K562 (cell line): Measurements from ENCODE around the gene HS3ST3A1. TPM values are rescaled to one million over a fixed set of nuclear protein-coding genes. Genes with fewer than 3 reads are reported as not detected.

Source experiments
- CAMTA2 ChIP-seq: fragments of 250-450 bp; sonication (Bioruptor Pico); conservative IDR thresholded peaks from 2 replicates; pipeline ENCODE4 v1.5.1; 2022
- CBX8 ChIP-seq: fragments of 200-600 bp; sonication (generic); IDR thresholded peaks from 2 replicates; pipeline ENCODE4 v1.6.1; 2012; ENCODE audit warnings: borderline replicate concordance, mixed run types, low read depth, mild to moderate bottlenecking, moderate library complexity, mixed read lengths, low read length, control low read depth, inconsistent platforms; ENCODE audit not compliant: poor library complexity, severe bottlenecking; ENCODE audit errors: extremely low read depth
- CHD1 ChIP-seq: fragments of 200-600 bp; sonication (generic); IDR thresholded peaks from one replicate; pipeline ENCODE4 v1.6.1; 2012; ENCODE audit warnings: mild to moderate bottlenecking, moderate library complexity, low read length, inconsistent platforms
- DDX20 ChIP-seq: fragments of 450-650 bp; IDR thresholded peaks from 2 replicates; pipeline ENCODE4 v1.6.1; 2016; ENCODE audit warnings: missing genetic modification characterization, low read depth, mild to moderate bottlenecking, missing compliant biosample characterization, moderate library complexity
- DMBX1 ChIP-seq: fragments of 250-450 bp; sonication (Bioruptor Pico); IDR thresholded peaks from 2 replicates; pipeline ENCODE4 v1.8.0; 2022; ENCODE audit warnings: inconsistent platforms, mild to moderate bottlenecking, moderate library complexity, borderline replicate concordance
- EWSR1 ChIP-seq: fragments of 450-650 bp; IDR thresholded peaks from 2 replicates; pipeline ENCODE4 v1.6.1; 2018; ENCODE audit warnings: borderline replicate concordance, mild to moderate bottlenecking, low read depth, moderate library complexity; ENCODE audit not compliant: partially characterized antibody
- FOXJ2 ChIP-seq: fragments of 200-800 bp; sonication (Bioruptor generic); IDR thresholded peaks from 2 replicates; pipeline ENCODE4 v1.6.1; 2016; ENCODE audit warnings: missing genetic modification characterization, missing compliant biosample characterization
- GABPA ChIP-seq: fragments of 200-800 bp; sonication (Bioruptor generic); conservative IDR thresholded peaks from 2 replicates; pipeline ENCODE4 v1.6.1; 2016; ENCODE audit warnings: low read depth, missing genetic modification characterization, missing compliant biosample characterization
- HDAC8 ChIP-seq: fragments of 450-650 bp; IDR thresholded peaks from 2 replicates; pipeline ENCODE4 v1.6.1; 2016; ENCODE audit warnings: mild to moderate bottlenecking, missing genetic modification characterization, moderate library complexity, missing compliant biosample characterization
- MTA3 ChIP-seq: fragments of 450-650 bp; formaldehyde crosslinking; IDR thresholded peaks from 2 replicates; pipeline ENCODE4 v1.6.1; 2017; ENCODE audit warnings: mild to moderate bottlenecking, borderline replicate concordance
- NCOA1 ChIP-seq: fragments of 450-650 bp; IDR thresholded peaks from 2 replicates; pipeline ENCODE4 v1.6.1; 2016; ENCODE audit warnings: low read depth
- NUFIP1 ChIP-seq: fragments of 450-650 bp; IDR thresholded peaks from 2 replicates; pipeline ENCODE4 v1.6.1; 2018; ENCODE audit not compliant: partially characterized antibody
- TGIF2 ChIP-seq: sonication (generic); formaldehyde crosslinking; IDR thresholded peaks from 2 replicates; pipeline ENCODE4 v1.8.1; 2022; ENCODE audit warnings: mild to moderate bottlenecking, missing genetic modification reagents, moderate library complexity
- ZNF23 ChIP-seq: fragments of 250-450 bp; sonication (Bioruptor Pico); IDR thresholded peaks from 2 replicates; pipeline ENCODE4 v1.4.0; 2020; ENCODE audit warnings: mild to moderate bottlenecking
- ZNF316 ChIP-seq: fragments of 450-650 bp; IDR thresholded peaks from 2 replicates; pipeline ENCODE4 v1.6.1; 2016
- ZNF347 ChIP-seq: fragments of 450-650 bp; formaldehyde crosslinking; IDR thresholded peaks from 2 replicates; pipeline ENCODE4 v1.4.0; 2020; ENCODE audit warnings: low read depth, mild to moderate bottlenecking, moderate library complexity
- ZNF644 ChIP-seq: fragments of 200-800 bp; sonication (Bioruptor generic); IDR thresholded peaks from 2 replicates; pipeline ENCODE4 v1.6.1; 2016; ENCODE audit warnings: low read depth, missing genetic modification characterization, missing compliant biosample characterization
- polyA plus RNA-seq, 8 experiments: library from polyadenylated mRNA; depleted of rRNA in 4 of 8; stranded (reverse) in 5 of 8; unstranded in 3 of 8; fragments of >200 nt; fragmentation: Nextera tagmentation in 2 of 8; fragmentation: Illumina TruSeq in 1 of 8; extraction: Ambion mirVana in 2 of 8; extraction: Trizol in 1 of 8; gene quantifications; 2 replicates each; pipeline versions ENCODE4 v1.2.1 to v1.2.3, GENCODE V29; 2011 to 2014; ENCODE audit warnings: inconsistent platforms in 1 of 8, missing spikeins in 1 of 8
- total RNA-seq, 7 experiments: library from RNA; depleted of rRNA in 6 of 7; stranded (reverse); fragments of >200 nt in 6 of 7; fragmentation: Illumina TruSeq in 2 of 7; extraction: Trizol in 2 of 7; gene quantifications; 2 replicates each; pipeline versions ENCODE4 v1.2.1 to v1.2.3, GENCODE V29; 2011 to 2021; ENCODE audit warnings: low replicate concordance in 1 of 7
- TF ChIP-seq, protein P1 (sequence below), 2 experiments: fragments of 450-650 bp; IDR thresholded peaks; 2 replicates each; pipeline ENCODE4 v1.6.1; 2016

Gene HS3ST3A1
- total and polyA plus RNA-seq, 9 of the 15 experiments (the other 6 are each of a cell fraction or from before 2014, with no cell fraction given), result 0.25 to 14.8 (median 2.3) TPM

DNA sequence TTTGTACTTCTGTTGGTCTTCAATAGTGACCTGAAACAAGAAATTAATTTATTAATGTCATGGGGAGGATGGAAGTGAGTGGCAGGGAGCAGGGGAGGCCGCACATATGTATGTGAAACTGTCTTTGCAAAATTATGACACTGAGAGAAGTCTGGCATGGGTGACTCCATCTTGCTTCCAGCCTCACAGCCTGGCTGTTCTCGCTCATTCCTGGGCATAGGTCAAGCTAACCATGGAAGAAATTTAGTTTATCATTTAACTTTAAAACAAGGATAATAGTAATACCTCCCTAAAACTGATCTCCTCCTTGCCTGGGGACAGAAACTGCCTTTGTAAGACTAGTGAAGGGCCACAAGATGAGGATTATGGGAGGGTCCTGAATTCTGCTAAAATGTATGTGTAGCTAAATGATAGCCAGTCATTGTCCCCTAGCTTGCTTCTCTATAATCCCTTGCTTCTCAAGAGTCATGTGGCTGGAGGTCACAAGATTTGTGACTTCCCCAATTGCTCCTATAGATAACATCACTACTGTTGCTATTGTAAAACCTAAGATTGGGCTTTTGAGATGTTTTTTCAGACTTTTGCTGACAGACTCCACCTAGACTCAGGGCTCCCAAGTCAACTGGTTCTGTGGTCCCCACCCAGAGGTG, 126.0 kb downstream of the HS3ST3A1 start (continued):
- TF ChIP-seq NUFIP1, result no peak
- peak; percentile 92 for TF ChIP-seq DDX20 (tag)
- TF ChIP-seq NCOA1, result no peak
- TF ChIP-seq CBX8, result no peak
- peak; percentile 89 for TF ChIP-seq ZNF644 (tag)
- no peak for TF ChIP-seq TGIF2 (CRISPR knock-in tag)
- no peak for TF ChIP-seq CHD1
- 0 out of 2 replicates have a peak, but pooled peaks have one; percentile 65 for TF ChIP-seq ZNF23 (CRISPR knock-in tag)
- TF ChIP-seq GABPA (tag), result 0 out of 2 replicates have a peak, but pooled peaks have one; percentile 13
- no peak for TF ChIP-seq ZNF316
- peak; percentile 52; the same call in 1 of the 2 replicates for TF ChIP-seq HDAC8 (tag)
- TF ChIP-seq CAMTA2, result no peak
- no peak for TF ChIP-seq ZNF347 (CRISPR knock-in tag)
- no peak for TF ChIP-seq EWSR1
- TF ChIP-seq, protein P1, sequence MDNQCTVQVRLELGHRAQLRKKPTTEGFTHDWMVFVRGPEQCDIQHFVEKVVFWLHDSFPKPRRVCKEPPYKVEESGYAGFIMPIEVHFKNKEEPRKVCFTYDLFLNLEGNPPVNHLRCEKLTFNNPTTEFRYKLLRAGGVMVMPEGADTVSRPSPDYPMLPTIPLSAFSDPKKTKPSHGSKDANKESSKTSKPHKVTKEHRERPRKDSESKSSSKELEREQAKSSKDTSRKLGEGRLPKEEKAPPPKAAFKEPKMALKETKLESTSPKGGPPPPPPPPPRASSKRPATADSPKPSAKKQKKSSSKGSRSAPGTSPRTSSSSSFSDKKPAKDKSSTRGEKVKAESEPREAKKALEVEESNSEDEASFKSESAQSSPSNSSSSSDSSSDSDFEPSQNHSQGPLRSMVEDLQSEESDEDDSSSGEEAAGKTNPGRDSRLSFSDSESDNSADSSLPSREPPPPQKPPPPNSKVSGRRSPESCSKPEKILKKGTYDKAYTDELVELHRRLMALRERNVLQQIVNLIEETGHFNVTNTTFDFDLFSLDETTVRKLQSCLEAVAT (IDR thresholded peaks at IDR 0.05), result no peak
- 0 out of 2 replicates have a peak, but pooled peaks have one; percentile 36 for TF ChIP-seq FOXJ2
- TF ChIP-seq MTA3, result no peak
- peak; percentile 81; the same call in 1 of the 2 replicates for TF ChIP-seq DMBX1 (CRISPR knock-in tag)
